Panc1 (cell line): ENCODE measurements around the gene ZFP57.

Experiments used
- POLR2AphosphoS5 ChIP-seq: IDR thresholded peaks from 2 replicates; pipeline ENCODE4 v1.6.1; 2012; ENCODE audit warnings: mild to moderate bottlenecking, low read depth, low read length, moderate library complexity
- TF ChIP-seq, protein P1 (sequence below): fragments of 450-650 bp; IDR thresholded peaks from 2 replicates; pipeline ENCODE4 v1.5.1; 2017; ENCODE audit warnings: mild to moderate bottlenecking
- TF ChIP-seq, protein P2 (sequence below), 2 experiments: IDR thresholded peaks; 2 replicates each; pipeline ENCODE4 v1.6.1; 2011 to 2012; ENCODE audit warnings: low read depth in 2 of 2, control low read depth in 1 of 2, low read length in 1 of 2, mild to moderate bottlenecking in 1 of 2, moderate library complexity in 1 of 2; ENCODE audit not compliant: insufficient read depth in 1 of 2

DNA sequence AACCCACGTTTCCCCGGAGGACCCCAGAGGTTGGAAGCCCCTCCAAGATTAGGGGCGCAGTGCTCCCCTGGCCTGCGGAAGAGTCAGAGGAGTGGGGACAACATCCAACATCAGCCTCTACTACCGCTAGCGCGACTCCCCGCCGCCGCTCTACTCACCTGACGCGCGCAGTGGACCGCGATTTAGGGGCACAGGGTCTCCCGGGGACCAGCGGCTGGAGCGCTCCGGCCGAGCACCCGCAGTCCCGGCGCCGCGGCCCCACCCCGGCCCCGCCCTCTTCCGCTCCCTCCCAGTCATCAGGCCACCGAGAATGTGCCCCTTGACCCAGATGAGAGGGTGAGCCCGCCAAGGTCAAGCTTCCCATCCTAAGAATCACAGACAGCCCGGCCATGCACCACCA lies at the start of gene ZFP57:
- TF ChIP-seq, protein P1, sequence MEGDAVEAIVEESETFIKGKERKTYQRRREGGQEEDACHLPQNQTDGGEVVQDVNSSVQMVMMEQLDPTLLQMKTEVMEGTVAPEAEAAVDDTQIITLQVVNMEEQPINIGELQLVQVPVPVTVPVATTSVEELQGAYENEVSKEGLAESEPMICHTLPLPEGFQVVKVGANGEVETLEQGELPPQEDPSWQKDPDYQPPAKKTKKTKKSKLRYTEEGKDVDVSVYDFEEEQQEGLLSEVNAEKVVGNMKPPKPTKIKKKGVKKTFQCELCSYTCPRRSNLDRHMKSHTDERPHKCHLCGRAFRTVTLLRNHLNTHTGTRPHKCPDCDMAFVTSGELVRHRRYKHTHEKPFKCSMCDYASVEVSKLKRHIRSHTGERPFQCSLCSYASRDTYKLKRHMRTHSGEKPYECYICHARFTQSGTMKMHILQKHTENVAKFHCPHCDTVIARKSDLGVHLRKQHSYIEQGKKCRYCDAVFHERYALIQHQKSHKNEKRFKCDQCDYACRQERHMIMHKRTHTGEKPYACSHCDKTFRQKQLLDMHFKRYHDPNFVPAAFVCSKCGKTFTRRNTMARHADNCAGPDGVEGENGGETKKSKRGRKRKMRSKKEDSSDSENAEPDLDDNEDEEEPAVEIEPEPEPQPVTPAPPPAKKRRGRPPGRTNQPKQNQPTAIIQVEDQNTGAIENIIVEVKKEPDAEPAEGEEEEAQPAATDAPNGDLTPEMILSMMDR = no peak
- TF ChIP-seq, protein P2, sequence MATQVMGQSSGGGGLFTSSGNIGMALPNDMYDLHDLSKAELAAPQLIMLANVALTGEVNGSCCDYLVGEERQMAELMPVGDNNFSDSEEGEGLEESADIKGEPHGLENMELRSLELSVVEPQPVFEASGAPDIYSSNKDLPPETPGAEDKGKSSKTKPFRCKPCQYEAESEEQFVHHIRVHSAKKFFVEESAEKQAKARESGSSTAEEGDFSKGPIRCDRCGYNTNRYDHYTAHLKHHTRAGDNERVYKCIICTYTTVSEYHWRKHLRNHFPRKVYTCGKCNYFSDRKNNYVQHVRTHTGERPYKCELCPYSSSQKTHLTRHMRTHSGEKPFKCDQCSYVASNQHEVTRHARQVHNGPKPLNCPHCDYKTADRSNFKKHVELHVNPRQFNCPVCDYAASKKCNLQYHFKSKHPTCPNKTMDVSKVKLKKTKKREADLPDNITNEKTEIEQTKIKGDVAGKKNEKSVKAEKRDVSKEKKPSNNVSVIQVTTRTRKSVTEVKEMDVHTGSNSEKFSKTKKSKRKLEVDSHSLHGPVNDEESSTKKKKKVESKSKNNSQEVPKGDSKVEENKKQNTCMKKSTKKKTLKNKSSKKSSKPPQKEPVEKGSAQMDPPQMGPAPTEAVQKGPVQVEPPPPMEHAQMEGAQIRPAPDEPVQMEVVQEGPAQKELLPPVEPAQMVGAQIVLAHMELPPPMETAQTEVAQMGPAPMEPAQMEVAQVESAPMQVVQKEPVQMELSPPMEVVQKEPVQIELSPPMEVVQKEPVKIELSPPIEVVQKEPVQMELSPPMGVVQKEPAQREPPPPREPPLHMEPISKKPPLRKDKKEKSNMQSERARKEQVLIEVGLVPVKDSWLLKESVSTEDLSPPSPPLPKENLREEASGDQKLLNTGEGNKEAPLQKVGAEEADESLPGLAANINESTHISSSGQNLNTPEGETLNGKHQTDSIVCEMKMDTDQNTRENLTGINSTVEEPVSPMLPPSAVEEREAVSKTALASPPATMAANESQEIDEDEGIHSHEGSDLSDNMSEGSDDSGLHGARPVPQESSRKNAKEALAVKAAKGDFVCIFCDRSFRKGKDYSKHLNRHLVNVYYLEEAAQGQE (IDR thresholded peaks at IDR 0.05; ENCODE audit: insufficient read depth in 1 of 2, low read depth in 2 of 2, low read length in 1 of 2) = no peak
- no peak for TF ChIP-seq POLR2AphosphoS5
